GM19035 (cell line): ENCODE data around the gene ALDH9A1.

Source experiments
- ATAC-seq: cut with Tn5 transposase; IDR thresholded peaks from one replicate; pipeline ENCODE4 v1.9.1; 2021; ENCODE audit not compliant: unreplicated experiment

The ALDH9A1 gene

DNA sequence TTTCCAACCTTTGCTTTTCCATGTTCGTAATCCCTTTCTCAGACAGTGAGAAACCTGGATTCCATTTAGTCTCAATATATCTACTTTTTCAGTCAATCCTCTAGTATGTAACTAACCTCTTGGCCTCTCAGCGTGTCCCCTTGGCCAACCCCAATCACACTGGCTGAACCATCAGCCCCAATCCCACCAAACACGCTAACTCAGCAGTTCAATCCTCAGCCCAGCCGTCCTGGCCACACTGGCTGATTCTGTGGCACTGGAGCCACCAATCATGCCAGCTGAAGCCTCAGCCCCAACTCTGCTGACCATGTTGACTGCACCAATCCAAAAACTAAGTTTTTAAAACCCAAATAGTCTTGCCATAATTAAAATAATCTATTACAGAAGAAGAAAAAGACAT, 73.9 kb downstream of the ALDH9A1 start:
- ATAC-seq, result no peak

DNA sequence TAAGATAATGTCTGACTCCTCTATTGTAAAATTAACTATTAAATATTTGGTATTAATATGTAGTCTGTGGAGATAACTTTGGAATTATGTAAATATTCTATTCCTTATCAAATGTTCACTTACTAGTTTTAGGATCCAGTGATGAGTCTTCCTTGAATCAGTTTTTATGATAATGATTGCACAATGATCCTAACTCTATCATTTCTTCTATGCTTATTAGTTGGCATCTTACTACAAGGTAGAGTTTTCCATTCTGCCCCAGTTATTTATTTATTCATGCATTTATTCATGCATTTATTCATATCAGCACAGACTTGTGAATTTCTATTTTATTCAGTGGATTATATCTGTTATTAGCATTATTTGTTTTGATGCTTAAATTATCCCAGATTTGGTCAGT, 74.7 kb downstream of the ALDH9A1 start:
- ATAC-seq, result no peak

DNA sequence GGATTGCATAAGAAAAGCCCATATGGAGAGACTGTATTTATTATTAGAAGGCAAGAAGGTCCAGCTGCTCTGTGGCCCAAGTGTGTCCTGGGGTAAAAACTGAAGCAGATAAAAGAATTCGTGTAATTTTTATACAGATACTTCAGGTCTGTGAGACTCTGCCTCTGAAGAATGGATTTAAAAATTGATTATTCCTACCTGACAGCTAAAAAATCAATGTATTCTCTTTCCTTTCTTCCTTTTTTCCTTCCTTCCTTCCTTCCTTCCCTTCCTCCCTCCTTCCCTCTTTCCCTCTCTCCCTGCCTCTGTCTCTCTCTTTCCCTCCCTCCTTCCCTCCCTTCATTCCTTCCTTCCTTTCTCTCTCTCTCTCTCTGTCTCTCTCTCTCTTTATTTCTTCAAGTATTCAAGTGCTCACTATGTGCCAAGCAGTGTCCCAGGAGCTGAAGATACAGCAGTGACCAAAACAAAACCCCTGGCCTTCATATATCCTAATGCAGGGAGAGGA, 78.7 kb downstream of the ALDH9A1 start:
- no peak for ATAC-seq

DNA sequence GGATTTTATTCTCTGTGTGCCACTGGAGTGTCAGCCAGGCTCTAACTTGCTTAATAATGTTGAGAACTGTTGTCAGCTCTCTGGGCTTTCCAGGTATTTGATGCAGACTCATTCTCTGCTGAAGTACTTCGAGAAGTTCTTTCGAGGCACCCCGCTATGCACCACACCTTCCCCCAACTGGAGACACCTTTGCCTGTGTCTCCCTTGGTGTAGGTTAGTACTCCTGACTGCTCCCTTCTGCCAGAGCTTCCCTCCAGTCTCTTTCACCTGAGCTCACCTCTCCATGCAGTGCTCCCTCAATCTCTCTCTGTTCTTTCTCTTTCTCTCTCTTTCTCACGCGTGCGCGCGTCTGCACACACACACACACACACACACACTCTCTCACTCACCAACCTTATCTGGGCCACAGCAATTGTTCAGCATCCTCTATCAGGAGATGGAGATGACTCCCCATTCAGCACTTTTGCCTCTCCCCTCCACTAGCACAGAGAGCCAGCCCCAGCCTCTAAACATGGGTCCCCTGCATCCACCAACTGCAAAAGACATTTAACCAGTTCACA, 81.3 kb downstream of the ALDH9A1 start:
- no peak for ATAC-seq

DNA sequence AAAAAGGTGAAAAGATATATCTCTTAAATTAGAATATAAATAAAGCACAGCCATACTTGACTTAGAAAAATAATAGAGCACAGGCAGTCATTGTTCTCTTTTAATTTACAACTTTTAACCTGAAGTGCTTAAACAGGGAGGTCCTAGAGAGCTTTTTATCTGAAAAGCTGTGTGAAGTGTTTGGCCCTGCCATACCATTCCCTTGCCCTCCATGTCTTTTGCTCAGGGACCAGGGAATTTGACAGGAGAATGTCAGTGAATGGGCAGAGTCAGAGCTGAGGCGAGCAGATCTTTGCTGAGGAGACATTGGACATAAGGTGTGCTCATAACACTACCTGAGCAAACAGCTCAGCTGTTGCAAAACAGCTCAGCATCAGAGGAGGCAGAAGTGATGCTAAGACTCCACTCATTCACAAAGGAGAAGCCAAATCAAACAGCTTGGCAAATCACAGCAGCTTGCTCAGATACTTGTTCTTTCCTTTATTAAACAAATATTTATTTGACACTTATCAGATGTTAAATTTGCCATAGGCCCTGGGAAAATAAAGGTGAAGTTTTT, 82.2 kb downstream of the ALDH9A1 start:
- ATAC-seq, result no peak
